Measurements from ENCODE around the gene TMEM132D.

- TF ChIP-seq CTCF (IDR thresholded peaks at IDR 0.05; ENCODE audit: insufficient read depth, low read length, poor library complexity, severe bottlenecking) (no peak), EZH2phosphoT487 (conservative IDR thresholded peaks at IDR 0.05; ENCODE audit: low read length) (no peak)
Measured at GRCh38 chr12:129556082-129556481, 347.7 kb downstream of the TMEM132D start.

Measured in SU-DHL-6 (cell line).